DND-41 (cell line): Measurements from ENCODE around the gene SPSB1.

ENCODE experiments used
- EZH2 ChIP-seq: IDR thresholded peaks from 3 replicates; pipeline ENCODE4 v1.6.1; 2012; ENCODE audit warnings: borderline replicate concordance, low read depth, mild to moderate bottlenecking, moderate library complexity, low read length, inconsistent platforms; ENCODE audit not compliant: severe bottlenecking
- TF ChIP-seq, protein P1 (sequence below): IDR thresholded peaks from 2 replicates; pipeline ENCODE4 v1.5.1; 2012; ENCODE audit warnings: borderline replicate concordance, low read length, moderate library complexity, mild to moderate bottlenecking; ENCODE audit not compliant: poor library complexity, severe bottlenecking; ENCODE audit errors: extremely low read depth

DNA sequence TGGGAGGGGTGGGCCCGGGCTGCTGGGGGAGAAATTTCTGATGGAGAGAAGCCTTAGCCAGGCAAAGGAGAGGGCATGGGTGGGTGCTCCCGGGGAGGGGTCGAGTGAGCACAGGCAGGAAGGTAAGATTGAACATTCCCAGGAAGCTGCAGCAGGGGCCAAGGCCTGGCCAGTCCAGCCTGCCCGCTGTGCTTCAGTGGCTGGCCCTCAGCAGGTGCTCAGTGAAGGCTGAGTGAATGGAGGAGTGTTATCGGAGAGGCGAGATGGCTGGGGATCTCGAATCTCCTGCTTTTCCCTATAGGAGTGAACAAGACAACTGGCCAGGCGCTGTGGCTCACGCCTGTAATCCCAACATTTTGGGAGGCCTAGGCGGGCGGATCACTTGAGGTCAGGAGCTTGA is 20.9 kb downstream of the SPSB1 start:
- TF ChIP-seq, protein P1, sequence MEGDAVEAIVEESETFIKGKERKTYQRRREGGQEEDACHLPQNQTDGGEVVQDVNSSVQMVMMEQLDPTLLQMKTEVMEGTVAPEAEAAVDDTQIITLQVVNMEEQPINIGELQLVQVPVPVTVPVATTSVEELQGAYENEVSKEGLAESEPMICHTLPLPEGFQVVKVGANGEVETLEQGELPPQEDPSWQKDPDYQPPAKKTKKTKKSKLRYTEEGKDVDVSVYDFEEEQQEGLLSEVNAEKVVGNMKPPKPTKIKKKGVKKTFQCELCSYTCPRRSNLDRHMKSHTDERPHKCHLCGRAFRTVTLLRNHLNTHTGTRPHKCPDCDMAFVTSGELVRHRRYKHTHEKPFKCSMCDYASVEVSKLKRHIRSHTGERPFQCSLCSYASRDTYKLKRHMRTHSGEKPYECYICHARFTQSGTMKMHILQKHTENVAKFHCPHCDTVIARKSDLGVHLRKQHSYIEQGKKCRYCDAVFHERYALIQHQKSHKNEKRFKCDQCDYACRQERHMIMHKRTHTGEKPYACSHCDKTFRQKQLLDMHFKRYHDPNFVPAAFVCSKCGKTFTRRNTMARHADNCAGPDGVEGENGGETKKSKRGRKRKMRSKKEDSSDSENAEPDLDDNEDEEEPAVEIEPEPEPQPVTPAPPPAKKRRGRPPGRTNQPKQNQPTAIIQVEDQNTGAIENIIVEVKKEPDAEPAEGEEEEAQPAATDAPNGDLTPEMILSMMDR = no peak
- no peak for TF ChIP-seq EZH2
